Bone marrow (tissue), 2 donors: ENCODE data around the gene SEL1L3.

Source experiments
- DNase-seq, 2 donors: peaks; one replicate each; lab custom pipeline; 2025; lab: John Stamatoyannopoulos, UW

The SEL1L3 gene

GRCh38 chr4:25743971-25744370, 118.8 kb downstream of the SEL1L3 start:
- no peak for DNase-seq

GRCh38 chr4:25729564-25729963, 133.2 kb downstream of the SEL1L3 start:
- no peak for DNase-seq

GRCh38 chr4:25728886-25729285, 133.9 kb downstream of the SEL1L3 start:
- DNase-seq = no peak

GRCh38 chr4:25727711-25728493, 134.9 kb downstream of the SEL1L3 start:
- no peak for DNase-seq

GRCh38 chr4:25725870-25726269, 136.9 kb downstream of the SEL1L3 start:
- no peak for DNase-seq

- no peak for DNase-seq
Observed at GRCh38 chr4:25723409-25723808, 139.4 kb downstream of the SEL1L3 start.

GRCh38 chr4:25722964-25723363, 139.8 kb downstream of the SEL1L3 start:
- no peak for DNase-seq

GRCh38 chr4:25713812-25714211, 149.0 kb downstream of the SEL1L3 start:
- no peak for DNase-seq

- DNase-seq = no peak
Observed at GRCh38 chr4:25712611-25713010, 150.2 kb downstream of the SEL1L3 start.

GRCh38 chr4:25710637-25711036, 152.2 kb downstream of the SEL1L3 start:
- no peak for DNase-seq

GRCh38 chr4:25704516-25704915, 158.3 kb downstream of the SEL1L3 start:
- no peak for DNase-seq

GRCh38 chr4:25703731-25704388, 158.9 kb downstream of the SEL1L3 start:
- DNase-seq = no peak

- DNase-seq = no peak
Observed at GRCh38 chr4:25702848-25703247, 159.9 kb downstream of the SEL1L3 start.

GRCh38 chr4:25700661-25701060, 162.1 kb downstream of the SEL1L3 start:
- DNase-seq = no peak

GRCh38 chr4:25697516-25697915, 165.3 kb downstream of the SEL1L3 start:
- no peak for DNase-seq
